GM21526 (cell line): ENCODE measurements around the gene CUL4B.
"Not testable (repeated sequence)": the region's sequence is repeated elsewhere in the genome, so short reads cannot be mapped to it uniquely, and the experiment has no call there.

Experiments used
- ATAC-seq: cut with Tn5 transposase; IDR thresholded peaks from one replicate; pipeline ENCODE4 v1.9.1; 2021; ENCODE audit warnings: moderate library complexity; ENCODE audit not compliant: unreplicated experiment, low FRiP score

Gene CUL4B

GRCh38 chrX:120534413-120535205 is 26.2 kb downstream of the CUL4B start:
- ATAC-seq, result no peak

DNA sequence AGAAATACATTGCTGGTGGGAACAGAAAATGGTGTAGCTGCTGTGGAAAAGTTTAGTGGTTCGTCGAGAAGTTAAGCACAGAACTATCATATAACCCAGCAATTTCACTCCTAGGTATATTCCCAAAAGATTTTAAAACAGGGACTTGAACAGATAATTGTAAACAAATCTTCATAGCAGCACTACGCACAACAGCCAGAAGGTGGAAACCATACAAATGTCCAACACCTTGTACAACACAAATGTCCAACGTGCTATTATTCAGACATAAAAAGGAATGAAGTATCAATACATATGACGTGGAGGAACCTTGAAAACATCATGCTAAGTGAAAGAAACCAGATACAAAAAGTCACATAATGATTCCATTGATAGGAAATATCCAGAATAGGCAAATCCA is 37.9 kb downstream of the CUL4B start:
- no peak for ATAC-seq

DNA sequence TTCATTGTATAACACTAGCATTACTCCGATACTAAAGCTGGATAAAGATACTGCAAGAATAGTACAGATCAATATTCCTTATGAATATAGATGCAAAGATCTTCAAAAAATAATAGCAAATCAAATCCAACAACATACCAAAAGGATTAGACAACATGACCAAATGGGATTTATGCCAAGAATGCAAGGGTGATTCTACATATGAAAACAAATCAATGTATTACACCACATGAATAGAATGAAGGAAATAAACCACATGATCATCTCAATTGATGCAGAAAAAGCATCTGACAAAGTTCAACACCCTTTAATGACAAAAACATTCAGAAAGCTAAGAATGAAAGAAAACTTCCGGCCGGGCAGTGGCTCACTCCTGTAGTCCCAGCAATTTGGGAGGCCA is 42.8 kb downstream of the CUL4B start:
- no peak for ATAC-seq

GRCh38 chrX:120514236-120514635 is 46.5 kb downstream of the CUL4B start:
- ATAC-seq, result no peak

DNA sequence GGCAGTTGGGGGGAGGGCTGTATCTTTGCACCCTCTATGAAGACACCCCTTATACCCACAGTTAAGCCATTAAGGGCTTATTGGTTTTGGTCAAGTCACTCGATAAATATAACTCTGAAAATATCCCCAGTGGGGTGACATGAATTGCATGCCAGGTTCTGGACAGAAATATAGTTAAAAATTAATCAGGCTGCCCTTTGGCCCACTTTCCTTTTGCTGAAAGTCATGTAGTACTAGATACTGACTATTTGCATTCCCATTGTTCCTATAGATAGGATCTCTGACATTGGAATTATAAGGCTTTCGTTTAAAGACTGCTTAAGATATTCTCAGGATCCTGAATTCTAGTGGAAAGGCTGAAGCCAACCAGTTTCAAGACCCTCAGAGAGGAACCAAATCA is 48.1 kb downstream of the CUL4B start:
- ATAC-seq, result no peak

GRCh38 chrX:120512222-120512621 is 48.5 kb downstream of the CUL4B start:
- no peak for ATAC-seq

GRCh38 chrX:120504569-120504968 is 56.2 kb downstream of the CUL4B start:
- ATAC-seq, result no peak

DNA sequence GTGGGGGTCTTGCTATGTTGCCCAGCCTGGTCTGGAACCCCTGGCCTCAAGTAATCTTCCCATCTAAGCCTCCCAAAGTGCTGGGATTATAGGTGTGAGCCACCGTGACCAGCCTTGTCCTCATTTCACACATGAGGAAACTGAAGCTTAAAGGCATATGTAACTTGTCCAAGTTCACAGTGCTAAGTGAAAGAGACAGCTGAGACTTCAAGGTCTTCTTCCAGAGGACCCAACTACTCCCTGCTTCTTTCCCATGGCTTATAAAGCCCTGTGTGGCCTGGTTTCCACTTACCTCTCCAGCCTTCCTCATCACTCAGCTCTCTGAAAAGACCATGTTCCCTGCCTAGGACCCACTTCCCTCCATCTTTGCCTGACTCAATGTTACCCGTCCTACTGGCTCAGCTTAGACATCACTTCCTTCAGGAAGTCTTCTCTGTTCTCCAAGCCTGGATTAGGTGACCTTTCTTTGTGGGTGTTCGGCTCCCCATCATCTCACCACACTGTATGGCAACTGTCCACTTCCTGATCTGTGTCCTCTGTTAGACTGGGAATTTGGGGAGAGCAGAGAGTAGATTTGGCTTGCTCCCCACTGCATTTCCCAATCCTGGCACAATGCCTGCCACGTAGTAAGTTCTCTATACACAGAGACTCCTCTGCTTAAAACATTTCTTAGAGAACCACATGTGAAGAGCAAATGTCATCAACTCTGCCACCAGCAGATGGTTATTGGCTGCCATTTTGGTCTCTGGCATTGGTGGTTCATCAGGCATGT is 61.3 kb downstream of the CUL4B start:
- no peak for ATAC-seq

- ATAC-seq, result not testable (repeated sequence)
Measured at GRCh38 chrX:120490119-120490518, 70.6 kb downstream of the CUL4B start.

- no peak for ATAC-seq
Measured at GRCh38 chrX:120486786-120487185, 74.0 kb downstream of the CUL4B start.

GRCh38 chrX:120485638-120486520 is 74.9 kb downstream of the CUL4B start:
- ATAC-seq, result peak; percentile 67

GRCh38 chrX:120485315-120485637 is 75.5 kb downstream of the CUL4B start:
- no peak for ATAC-seq

DNA sequence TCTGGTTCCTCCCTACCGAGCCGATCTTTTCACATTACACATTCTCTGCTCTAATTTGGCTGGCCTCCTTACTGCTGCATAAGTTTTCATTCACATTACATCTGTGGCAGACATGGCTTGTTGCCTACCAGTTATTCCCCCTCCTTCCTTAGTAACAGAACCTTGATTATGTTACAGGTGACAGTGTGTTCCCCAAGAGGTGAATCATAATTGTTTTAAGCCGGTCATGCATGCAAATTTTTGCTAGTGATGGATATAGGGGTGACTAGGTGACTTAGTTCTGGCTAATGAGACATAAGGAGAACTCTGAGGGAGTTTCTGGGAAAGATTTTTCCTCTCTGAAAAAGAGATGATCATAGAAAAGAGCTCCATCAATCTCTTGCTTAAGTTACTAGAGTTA is 83.3 kb downstream of the CUL4B start:
- no peak for ATAC-seq

DNA sequence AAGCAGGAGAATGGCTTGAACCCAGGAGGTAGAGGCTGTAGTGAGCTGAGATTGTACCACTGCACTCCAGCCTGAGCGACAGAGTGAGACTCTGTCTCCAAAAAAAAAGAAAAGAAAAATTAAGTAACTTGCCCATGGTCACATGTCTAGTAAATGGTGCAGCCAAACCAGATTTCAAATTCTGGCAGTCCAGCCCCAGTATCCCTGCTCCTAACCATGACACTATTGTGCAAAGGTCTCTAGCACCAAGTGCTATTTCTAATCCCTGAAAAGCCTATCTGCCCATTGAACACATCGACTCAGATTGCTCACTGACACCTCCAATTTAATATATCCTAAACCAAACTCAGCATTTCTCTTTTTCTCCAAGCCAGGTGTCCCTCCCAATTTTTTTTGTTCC is 84.0 kb downstream of the CUL4B start:
- no peak for ATAC-seq

GRCh38 chrX:120475447-120475846 is 85.3 kb downstream of the CUL4B start:
- ATAC-seq, result not testable (repeated sequence)
